ENCODE measurements around the gene KDR.

KDR gene

DNA sequence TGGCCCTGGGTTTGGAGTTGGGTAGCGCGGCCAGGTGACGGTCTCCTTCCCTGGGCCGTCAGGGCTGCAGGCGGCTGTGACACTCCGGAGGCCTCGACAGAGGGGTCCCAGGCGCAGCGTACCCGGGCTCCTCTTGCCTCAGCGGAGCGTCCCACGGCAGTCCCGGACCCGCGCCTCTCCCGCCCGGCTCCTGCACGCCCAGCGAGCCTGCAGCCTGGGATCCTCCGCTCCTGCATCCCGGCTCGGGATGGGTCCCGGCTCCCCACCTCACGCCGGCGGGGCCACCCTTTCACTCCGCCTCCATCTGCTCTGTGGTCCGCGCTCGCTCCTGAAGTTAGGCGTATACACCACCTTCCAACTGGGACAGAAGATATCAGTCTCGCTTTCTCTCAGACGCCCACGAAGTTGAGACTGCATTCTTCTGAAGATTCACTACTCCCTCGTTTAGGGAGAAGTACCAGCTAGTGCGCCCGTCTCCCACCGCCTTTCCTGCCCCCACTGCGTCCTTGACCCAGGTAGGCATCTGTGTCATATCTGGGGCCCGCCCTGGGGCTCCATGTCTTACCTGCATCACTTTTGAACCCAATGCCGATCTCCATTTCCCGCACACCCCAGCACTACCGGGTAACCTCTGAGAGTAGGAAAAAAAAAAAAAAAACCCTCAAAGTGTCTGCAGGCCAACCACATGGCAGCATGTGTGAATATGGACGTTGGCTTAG is 32.3 kb upstream of the KDR start:
- no peaks in the 10 kb centered on the region for H3K27me3 ChIP-seq
- peaks cover 0 to 7% (median 4%) of the 10 kb centered on the region in 11 experiments; a peak in 6 of 22 replicates for H3K9me3 ChIP-seq (replicated peaks in 1 of 11)
- H3K27ac ChIP-seq, result no peak overlapping the region
- no peak for TF ChIP-seq Cebpa-rat (IDR thresholded peaks at IDR 0.05)
- no peaks in the 10 kb centered on the region for H3K36me3 ChIP-seq
- no peaks in the 10 kb centered on the region for H4K20me1 ChIP-seq
- no peak overlapping the region for H3K9ac ChIP-seq
- H3K4me3 ChIP-seq, result no peak overlapping the region
- peaks cover 0 to 21% (median 10%) of the 10 kb centered on the region in 10 experiments; a peak in 11 of 20 replicates for H3K4me1 ChIP-seq
- H3K4me2 ChIP-seq, result no peak overlapping the region

- Histone ChIP-seq H3K4me2 (no peak overlapping the region), H4K20me1 (no peaks in the 10 kb centered on the region), H3K4me1 (peaks cover 0 to 10% (median 8%) of the 10 kb centered on the region in 10 experiments; a peak in 12 of 20 replicates), H3K36me3 (no peaks in the 10 kb centered on the region), H3K27me3 (no peaks in the 10 kb centered on the region), H3K4me3 (no peak overlapping the region), H3K9ac (no peak overlapping the region), H3K27ac (no peak overlapping the region), H3K9me3 (replicated peaks in 1 of 11) (peaks cover 0 to 9% (median 4%) of the 10 kb centered on the region in 11 experiments; a peak in 6 of 22 replicates)
- TF ChIP-seq Cebpa-rat (IDR thresholded peaks at IDR 0.05), result no peak
Observed at GRCh38 chr4:55154933-55155332, 29.5 kb upstream of the KDR start.

DNA sequence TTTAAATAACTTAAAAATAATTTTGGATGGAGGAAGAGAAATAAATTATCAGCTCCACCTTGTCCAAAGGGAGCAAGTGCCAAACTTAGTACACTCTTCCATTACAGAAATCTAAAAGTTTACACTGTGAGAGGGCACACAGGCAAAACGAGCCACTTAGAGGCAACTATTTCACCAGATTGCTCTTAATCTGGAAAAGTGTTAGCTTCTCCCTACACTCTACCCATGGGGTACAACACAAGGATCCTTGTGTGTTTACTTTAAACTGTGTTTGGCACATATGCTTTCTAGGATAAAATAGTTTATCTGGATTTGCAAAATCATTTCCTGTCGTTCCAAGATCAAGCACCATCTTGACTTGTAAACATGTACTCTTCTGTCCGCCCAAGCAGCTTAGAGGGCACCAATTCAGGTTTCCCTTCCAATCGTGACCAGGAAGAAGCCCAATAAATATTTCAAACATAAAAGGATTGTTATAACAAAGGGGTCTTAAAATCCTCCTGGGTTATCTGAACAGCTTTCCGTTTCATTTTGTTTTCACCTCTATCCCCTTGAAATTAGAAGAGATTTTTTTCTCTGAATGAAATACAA is 29.0 kb upstream of the KDR start:
- TF ChIP-seq Cebpa-rat (IDR thresholded peaks at IDR 0.05), result no peak
- H3K27me3 ChIP-seq, result no peaks in the 10 kb centered on the region
- no peak overlapping the region for H3K9ac ChIP-seq
- H3K4me3 ChIP-seq, result no peak overlapping the region
- H4K20me1 ChIP-seq, result no peaks in the 10 kb centered on the region
- H3K4me1 ChIP-seq, result peaks cover 0 to 6% (median 3%) of the 10 kb centered on the region in 10 experiments; a peak in 12 of 20 replicates
- no peak overlapping the region for H3K4me2 ChIP-seq
- peaks cover 0 to 9% (median 4%) of the 10 kb centered on the region in 11 experiments; a peak in 6 of 22 replicates for H3K9me3 ChIP-seq (replicated peaks in 1 of 11)
- no peaks in the 10 kb centered on the region for H3K36me3 ChIP-seq
- H3K27ac ChIP-seq, result no peak overlapping the region

GRCh38 chr4:55143858-55144257 is 18.5 kb upstream of the KDR start:
- H3K27ac ChIP-seq, result no peak overlapping the region
- H3K4me3 ChIP-seq, result no peak overlapping the region
- H3K4me1 ChIP-seq, result no peaks in the 10 kb centered on the region
- no peaks in the 10 kb centered on the region for H4K20me1 ChIP-seq
- H3K9me3 ChIP-seq (replicated peaks in 1 of 11), result no peaks in the 10 kb centered on the region
- no peaks in the 10 kb centered on the region for H3K36me3 ChIP-seq
- no peaks in the 10 kb centered on the region for H3K27me3 ChIP-seq
- H3K9ac ChIP-seq, result no peak overlapping the region
- no peak overlapping the region for H3K4me2 ChIP-seq
- no peak for TF ChIP-seq Cebpa-rat (IDR thresholded peaks at IDR 0.05)

- Histone ChIP-seq H3K4me2 (no peak overlapping the region), H3K27me3 (no peaks in the 10 kb centered on the region), H3K4me3 (no peak overlapping the region), H4K20me1 (no peaks in the 10 kb centered on the region), H3K4me1 (no peaks in the 10 kb centered on the region), H3K27ac (no peak overlapping the region), H3K9ac (no peak overlapping the region), H3K9me3 (replicated peaks in 1 of 11) (no peaks in the 10 kb centered on the region), H3K36me3 (no peaks in the 10 kb centered on the region)
- TF ChIP-seq Cebpa-rat (IDR thresholded peaks at IDR 0.05), result no peak
Observed at GRCh38 chr4:55138367-55138766, 13.0 kb upstream of the KDR start.

- Histone ChIP-seq H4K20me1 (no peaks in the 10 kb centered on the region), H3K27me3 (no peaks in the 10 kb centered on the region), H3K36me3 (no peaks in the 10 kb centered on the region), H3K9ac (no peak overlapping the region), H3K4me2 (no peak overlapping the region), H3K4me1 (no peaks in the 10 kb centered on the region), H3K27ac (no peak overlapping the region), H3K9me3 (replicated peaks in 1 of 11) (no peaks in the 10 kb centered on the region), H3K4me3 (no peak overlapping the region)
- no peak for TF ChIP-seq Cebpa-rat (IDR thresholded peaks at IDR 0.05)
Observed at GRCh38 chr4:55136634-55137033, 11.2 kb upstream of the KDR start.

GRCh38 chr4:55133951-55134350 is 8.6 kb upstream of the KDR start:
- no peak overlapping the region for H3K4me3 ChIP-seq
- no peak overlapping the region for H3K27ac ChIP-seq
- no peaks in the 10 kb centered on the region for H3K9me3 ChIP-seq (replicated peaks in 1 of 11)
- H3K36me3 ChIP-seq, result no peaks in the 10 kb centered on the region
- H3K4me1 ChIP-seq, result no peaks in the 10 kb centered on the region
- TF ChIP-seq Cebpa-rat (IDR thresholded peaks at IDR 0.05), result no peak
- no peaks in the 10 kb centered on the region for H3K27me3 ChIP-seq
- no peak overlapping the region for H3K4me2 ChIP-seq
- H3K9ac ChIP-seq, result no peak overlapping the region
- H4K20me1 ChIP-seq, result no peaks in the 10 kb centered on the region

DNA sequence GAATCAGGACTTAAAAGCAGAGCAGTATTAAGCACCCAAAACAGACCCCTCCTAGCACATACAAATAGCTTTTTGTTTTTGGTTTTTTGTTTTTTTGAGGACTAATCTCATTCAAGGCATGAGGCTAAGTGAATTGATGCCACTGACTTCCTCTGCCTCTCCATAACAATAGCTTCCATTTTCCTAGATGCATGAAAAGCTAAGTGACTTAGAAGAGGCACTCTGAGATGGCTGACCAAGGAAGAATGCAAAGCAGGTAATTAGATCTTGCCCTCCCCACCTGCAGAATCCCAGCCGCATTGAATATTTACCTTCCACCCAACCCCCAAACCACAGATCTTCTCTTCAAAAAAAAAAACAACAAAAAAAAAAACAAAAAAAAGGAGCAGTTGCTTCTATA is 7.4 kb upstream of the KDR start:
- no peak overlapping the region for H3K4me3 ChIP-seq
- H3K4me2 ChIP-seq, result no peak overlapping the region
- no peaks in the 10 kb centered on the region for H3K9me3 ChIP-seq (replicated peaks in 1 of 11)
- H3K27me3 ChIP-seq, result no peaks in the 10 kb centered on the region
- H3K9ac ChIP-seq, result no peak overlapping the region
- H3K4me1 ChIP-seq, result no peaks in the 10 kb centered on the region
- TF ChIP-seq Cebpa-rat (IDR thresholded peaks at IDR 0.05), result no peak
- no peaks in the 10 kb centered on the region for H3K36me3 ChIP-seq
- H3K27ac ChIP-seq, result no peak overlapping the region
- no peaks in the 10 kb centered on the region for H4K20me1 ChIP-seq

- Histone ChIP-seq H3K4me2 (peak overlapping the region in 2 of 11 experiments; percentile 3 to 6; a peak in 2 of 22 replicates), H4K20me1 (no peaks in the 10 kb centered on the region), H3K9me3 (replicated peaks in 1 of 11) (peaks cover 8 to 22% (median 14%) of the 10 kb centered on the region in 11 experiments; a peak in 20 of 22 replicates), H3K4me1 (peaks cover 0 to 11% (median 0%) of the 10 kb centered on the region in 10 experiments; a peak in 3 of 20 replicates), H3K4me3 (no peak overlapping the region), H3K36me3 (no peaks in the 10 kb centered on the region), H3K27me3 (no peaks in the 10 kb centered on the region), H3K27ac (no peak overlapping the region), H3K9ac (no peak overlapping the region)
- no peak for TF ChIP-seq Cebpa-rat (IDR thresholded peaks at IDR 0.05)
Observed at GRCh38 chr4:55127521-55127920, 2.1 kb upstream of the KDR start.

DNA sequence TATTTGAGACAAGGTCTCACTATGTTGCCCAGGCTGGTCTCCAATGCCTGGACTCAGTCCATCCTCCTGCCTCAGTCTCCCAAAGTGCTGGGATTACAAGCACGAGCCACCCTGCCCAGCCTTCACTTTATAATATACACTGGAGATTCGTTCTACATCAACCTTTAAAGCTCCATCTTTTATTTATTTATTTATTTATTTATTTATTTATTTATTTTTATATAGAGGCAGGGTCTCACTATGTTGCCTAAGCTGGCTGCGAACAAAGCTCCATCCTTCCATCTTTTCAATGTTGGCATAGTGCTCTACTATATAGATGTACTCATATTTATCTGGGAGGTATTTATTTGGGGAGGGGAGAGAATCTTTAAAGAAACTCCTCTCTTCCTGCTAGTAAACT is 1.7 kb upstream of the KDR start:
- no peaks in the 10 kb centered on the region for H3K27me3 ChIP-seq
- no peak for TF ChIP-seq Cebpa-rat (IDR thresholded peaks at IDR 0.05)

More for the DNA sequence above, 1.7 kb upstream of the KDR start:
- H3K9ac ChIP-seq, result no peak overlapping the region
- peaks cover 0 to 11% (median 0%) of the 10 kb centered on the region in 10 experiments; a peak in 3 of 20 replicates for H3K4me1 ChIP-seq
- H3K4me2 ChIP-seq, result peak overlapping the region in 2 of 11 experiments; percentile 3 to 6; a peak in 2 of 22 replicates
- no peak overlapping the region for H3K27ac ChIP-seq
- no peaks in the 10 kb centered on the region for H3K36me3 ChIP-seq
- H3K9me3 ChIP-seq (replicated peaks in 1 of 11), result peaks cover 8 to 22% (median 14%) of the 10 kb centered on the region in 11 experiments; a peak in 20 of 22 replicates
- H4K20me1 ChIP-seq, result no peaks in the 10 kb centered on the region
- H3K4me3 ChIP-seq, result no peak overlapping the region

All from BLaER1 treated with 17β-estradiol and CSF1 and Interleukin-3, amounts not matched to agents 10 nM and 100 nM (cell line).